ENCODE measurements around the gene OTULIN. TPM values are rescaled to one million over a fixed set of nuclear protein-coding genes. Genes with fewer than 3 reads are reported as not detected.

Gene OTULIN
- polyA plus RNA-seq, 1 of the 3 experiments (the other 2 are of a cell fraction) = 6.6 TPM

GRCh38 chr5:14687023-14687665, 22.6 kb downstream of the OTULIN start:
- TF ChIP-seq EP300 (IDR thresholded peaks at IDR 0.05; ENCODE audit: borderline replicate concordance in 1 of 2, low read depth in 1 of 2, low read length in 1 of 2) = no peak
- TF ChIP-seq TAF1 (IDR thresholded peaks at IDR 0.05; ENCODE audit: borderline replicate concordance, low read depth, low read length) = no peak
- no peak for TF ChIP-seq POLR2AphosphoS5 (IDR thresholded peaks at IDR 0.05; ENCODE audit: low read depth, low read length)
- POLR2A ChIA-PET = no interaction called here

GRCh38 chr5:14693070-14693469, 28.6 kb downstream of the OTULIN start:
- ChIA-PET POLR2A (no interaction called here), CTCF (no interaction called here)
- H3K4me2 ChIP-seq = no peak overlapping the region
- no peaks in the 10 kb centered on the region for H3K9me2 ChIP-seq
- H3K9ac ChIP-seq = no peak overlapping the region
- peaks cover 75 to 90% of the 10 kb centered on the region in 2 experiments for H3K36me3 ChIP-seq (replicated peaks in 1 of 2; ENCODE audit: control insufficient read depth in 1 of 2, insufficient read depth in 2 of 2, low read length in 1 of 2)
- 94% methylated on average over 5 of the region's 5 CpGs for WGBS (ENCODE audit: low lambda C conversion rate)
- no peak overlapping the region for H2AFZ ChIP-seq (ENCODE audit: low read depth)
- H3K27me3 ChIP-seq (ENCODE audit: insufficient read depth) = no peaks in the 10 kb centered on the region
- TF ChIP-seq POLR2AphosphoS5 (IDR thresholded peaks at IDR 0.05; ENCODE audit: low read depth, low read length) (no peak), NFIC (IDR thresholded peaks at IDR 0.05; ENCODE audit: borderline replicate concordance) (no peak), MAX (IDR thresholded peaks at IDR 0.05; ENCODE audit: low read depth) (no peak), PBX3 (IDR thresholded peaks at IDR 0.05) (no peak), RFX5 (IDR thresholded peaks at IDR 0.05; ENCODE audit: low read length) (no peak), RAD21 (IDR thresholded peaks at IDR 0.05; ENCODE audit: low read length) (no peak), FOXM1 (IDR thresholded peaks at IDR 0.05; ENCODE audit: low read depth) (no peak), ELF1 (IDR thresholded peaks at IDR 0.05) (no peak), CTCF (IDR thresholded peaks at IDR 0.05) (no peak), TCF12 (IDR thresholded peaks at IDR 0.05) (no peak), ZBTB33 (IDR thresholded peaks at IDR 0.05; ENCODE audit: borderline replicate concordance, low read depth) (no peak), YY1 (IDR thresholded peaks at IDR 0.05; ENCODE audit: low read depth) (no peak), JUND (IDR thresholded peaks at IDR 0.05) (no peak), EP300 (IDR thresholded peaks at IDR 0.05; ENCODE audit: borderline replicate concordance in 1 of 2, low read depth in 1 of 2, low read length in 1 of 2) (no peak), FOSL2 (IDR thresholded peaks at IDR 0.05; ENCODE audit: borderline replicate concordance, low read depth) (no peak)
- H3F3A ChIP-seq (replicated peaks; ENCODE audit: insufficient read depth) = no peaks in the 10 kb centered on the region
- H3K4me3 ChIP-seq (ENCODE audit: low read depth in 2 of 2, low read length in 1 of 2) = no peak overlapping the region
- no peak for DNase-seq
- no peak overlapping the region for H3K27ac ChIP-seq (ENCODE audit: low read depth in 2 of 2, low read length in 1 of 2)
- H3K79me2 ChIP-seq (ENCODE audit: insufficient read depth) = no peaks in the 10 kb centered on the region
- no peaks in the 10 kb centered on the region for H4K20me1 ChIP-seq (ENCODE audit: insufficient read depth)
- H3K4me1 ChIP-seq (ENCODE audit: control insufficient read depth in 1 of 2, insufficient read depth in 2 of 2, low read depth in 1 of 2, low read length in 1 of 2) = no peaks in the 10 kb centered on the region
- H3K9me3 ChIP-seq = no peaks in the 10 kb centered on the region

More at GRCh38 chr5:14687023-14687665, 22.6 kb downstream of the OTULIN start:
- Histone ChIP-seq H3F3A (replicated peaks; ENCODE audit: insufficient read depth) (peaks cover 6% of the 10 kb centered on the region), H3K36me3 (replicated peaks in 1 of 2; ENCODE audit: control insufficient read depth in 1 of 2, insufficient read depth in 2 of 2, low read length in 1 of 2) (peaks cover 73 to 75% of the 10 kb centered on the region in 2 experiments), H3K9me2 (no peaks in the 10 kb centered on the region), H2AFZ (ENCODE audit: low read depth) (no peak overlapping the region), H3K4me1 (ENCODE audit: control insufficient read depth in 1 of 2, insufficient read depth in 2 of 2, low read depth in 1 of 2, low read length in 1 of 2) (peaks cover 0 to 11% of the 10 kb centered on the region in 2 experiments; a peak in 2 of 4 replicates), H3K27me3 (ENCODE audit: insufficient read depth) (no peaks in the 10 kb centered on the region), H3K4me2 (no peak overlapping the region), H3K4me3 (ENCODE audit: low read depth in 2 of 2, low read length in 1 of 2) (no peak overlapping the region), H4K20me1 (ENCODE audit: insufficient read depth) (no peaks in the 10 kb centered on the region), H3K79me2 (ENCODE audit: insufficient read depth) (peaks cover 4% of the 10 kb centered on the region; the same call in 1 of the 2 replicates), H3K9me3 (no peaks in the 10 kb centered on the region), H3K9ac (no peak overlapping the region), H3K27ac (ENCODE audit: low read depth in 2 of 2, low read length in 1 of 2) (no peak overlapping the region)
- DNase-seq = no peak
- WGBS (ENCODE audit: low lambda C conversion rate) = 88% methylated on average over 4 of the region's 4 CpGs
- CTCF ChIA-PET = interaction anchor here (1.0 to 5.3 kb wide), 4 partner anchors 11 to 317 kb away, joined by 3 to 41 read pairs (median 10); no protein-coding TSS in a partner anchor

Data from SK-N-SH (cell line).